Astrocyte (in vitro differentiated cells and primary cell): ENCODE measurements around the gene SPARC. TPM values are rescaled to one million over a fixed set of nuclear protein-coding genes. Genes with fewer than 3 reads are reported as not detected.

ENCODE experiments used
- DNase-seq: peaks from one replicate; pipeline ENCODE4 v3.0.0-alpha.2; 2010; ENCODE audit warnings: low read depth
- FAIRE-seq: peaks from 2 replicates; lab custom pipeline; 2011; peaks lifted over from hg19 to GRCh38; lab: Jason Lieb, UNC
- H2AFZ ChIP-seq: 2 replicates; pipeline ENCODE4 v1.6.0; 2012; ENCODE audit warnings: low read depth, low read length, inconsistent platforms
- H3K27ac ChIP-seq: 2 replicates; pipeline ENCODE4 v1.5.1; 2011; ENCODE audit warnings: low read depth, low read length, inconsistent platforms
- H3K27me3 ChIP-seq: 2 replicates; pipeline ENCODE4 v1.6.0; 2011; ENCODE audit warnings: low read length, inconsistent platforms; ENCODE audit not compliant: insufficient read depth
- H3K36me3 ChIP-seq: 2 replicates; pipeline ENCODE4 v1.5.1; 2011; ENCODE audit warnings: low read length, inconsistent platforms; ENCODE audit not compliant: insufficient read depth
- H3K4me1 ChIP-seq: 2 replicates; pipeline ENCODE4 v1.5.1; 2011; ENCODE audit warnings: low read length, inconsistent platforms; ENCODE audit not compliant: insufficient read depth
- H3K4me2 ChIP-seq: 2 replicates; pipeline ENCODE4 v1.6.0; 2012; ENCODE audit warnings: low read length, inconsistent platforms
- H3K4me3 ChIP-seq: 2 replicates; pipeline ENCODE4 v1.5.1; 2011; ENCODE audit warnings: low read depth, mild to moderate bottlenecking, low read length, inconsistent platforms; ENCODE audit not compliant: insufficient read depth
- H3K79me2 ChIP-seq: 2 replicates; pipeline ENCODE4 v1.6.0; 2012; ENCODE audit warnings: mild to moderate bottlenecking, low read length, inconsistent platforms; ENCODE audit not compliant: insufficient read depth
- H3K9ac ChIP-seq: 2 replicates; pipeline ENCODE4 v1.6.0; 2012; ENCODE audit warnings: mild to moderate bottlenecking, low read length, inconsistent platforms
- H3K9me3 ChIP-seq: 2 replicates; pipeline ENCODE4 v1.5.1; 2012; ENCODE audit warnings: low read depth, mild to moderate bottlenecking, low read length, inconsistent platforms; ENCODE audit not compliant: insufficient read depth
- H4K20me1 ChIP-seq: 2 replicates; pipeline ENCODE4 v1.6.0; 2012; ENCODE audit warnings: low read length, inconsistent platforms; ENCODE audit not compliant: insufficient read depth
- H3K27ac Mint-ChIP-seq: one replicate; pipeline ENCODE4 v1.8.0; 2021; ENCODE audit warnings: mild to moderate bottlenecking, mixed read lengths; ENCODE audit not compliant: unreplicated experiment
- H3K27me3 Mint-ChIP-seq: one replicate; pipeline ENCODE4 v1.8.0; 2021; ENCODE audit warnings: low read depth, mixed read lengths; ENCODE audit not compliant: unreplicated experiment
- H3K36me3 Mint-ChIP-seq: one replicate; pipeline ENCODE4 v1.8.0; 2021; ENCODE audit warnings: low read depth, mixed read lengths; ENCODE audit not compliant: unreplicated experiment
- H3K4me1 Mint-ChIP-seq: one replicate; pipeline ENCODE4 v1.8.0; 2021; ENCODE audit warnings: low read depth, mixed read lengths; ENCODE audit not compliant: unreplicated experiment
- H3K4me3 Mint-ChIP-seq: one replicate; pipeline ENCODE4 v1.8.0; 2021; ENCODE audit warnings: mild to moderate bottlenecking, moderate library complexity, mixed read lengths; ENCODE audit not compliant: unreplicated experiment
- H3K9me3 Mint-ChIP-seq: one replicate; pipeline ENCODE4 v1.8.0; 2021; ENCODE audit warnings: mild to moderate bottlenecking, mixed read lengths; ENCODE audit not compliant: unreplicated experiment
- CTCF ChIP-seq: IDR thresholded peaks from 2 replicates; pipeline ENCODE4 v1.5.1; 2011; ENCODE audit warnings: low read depth, mild to moderate bottlenecking, inconsistent platforms, low read length, moderate library complexity; ENCODE audit not compliant: insufficient read depth
- EZH2 ChIP-seq: IDR thresholded peaks from 2 replicates; pipeline ENCODE4 v1.6.1; 2012; ENCODE audit warnings: mild to moderate bottlenecking, low read length, inconsistent platforms; ENCODE audit not compliant: insufficient read depth
- total RNA-seq: library from RNA; stranded (reverse); gene quantifications from 2 replicates; pipeline ENCODE4 v1.2.1, GENCODE V29; 2021

SPARC gene
- total RNA-seq, 1 donor from 2014 or later, result 15,667 TPM

DNA sequence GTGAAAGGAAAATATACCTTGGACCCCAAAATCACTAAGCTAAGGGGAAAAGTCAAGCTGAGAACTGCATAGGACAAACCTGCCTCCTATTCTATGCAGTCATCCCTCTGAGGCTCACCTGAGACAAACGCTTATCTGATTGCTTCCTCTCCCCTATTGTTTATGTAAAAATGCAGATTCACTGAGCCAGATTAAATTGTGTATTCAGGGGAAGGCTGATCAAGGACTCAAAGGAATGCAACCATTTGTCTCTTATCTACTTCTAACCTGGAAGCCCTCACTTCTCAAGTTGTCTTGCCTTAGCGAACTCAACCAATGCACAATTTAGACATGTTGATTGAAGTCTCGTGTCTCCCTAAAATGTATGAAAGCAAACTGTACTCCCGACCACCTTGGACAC lies 13.3 kb downstream of the SPARC start:
- peaks cover 96% of the 10 kb centered on the region for H4K20me1 ChIP-seq
- peaks cover 87% of the 10 kb centered on the region for H3K36me3 ChIP-seq
- no peak overlapping the region for H3K4me3 ChIP-seq
- no peaks in the 10 kb centered on the region for H3K27me3 ChIP-seq
- Mint-ChIP-seq H3K27me3 (no peaks in the 10 kb centered on the region), H3K9me3 (no peaks in the 10 kb centered on the region), H3K4me1 (peaks cover 87% of the 10 kb centered on the region), H3K36me3 (peaks cover 52% of the 10 kb centered on the region), H3K27ac (peak overlapping the region; percentile 83), H3K4me3 (no peak overlapping the region)
- H3K4me2 ChIP-seq, result peak overlapping the region; percentile 32
- DNase-seq (no peak), FAIRE-seq (no peak)
- H2AFZ ChIP-seq, result no peak overlapping the region
- peak overlapping the region; percentile 72 for H3K9ac ChIP-seq
- H3K4me1 ChIP-seq, result peaks cover 91% of the 10 kb centered on the region
- peak overlapping the region; percentile 21 for H3K27ac ChIP-seq
- H3K9me3 ChIP-seq, result no peaks in the 10 kb centered on the region
- peaks cover 98% of the 10 kb centered on the region for H3K79me2 ChIP-seq
- TF ChIP-seq EZH2, result no peak
- no peak for TF ChIP-seq CTCF

- peak overlapping the region; percentile 72 for H3K9ac ChIP-seq
- H4K20me1 ChIP-seq, result peaks cover 96% of the 10 kb centered on the region
- H3K79me2 ChIP-seq, result peaks cover 94% of the 10 kb centered on the region
- no peak for TF ChIP-seq CTCF
- no peak for TF ChIP-seq EZH2
- no peak overlapping the region for H2AFZ ChIP-seq
- no peak for FAIRE-seq
- H3K27ac ChIP-seq, result peak overlapping the region; percentile 83
- H3K9me3 ChIP-seq, result no peaks in the 10 kb centered on the region
- H3K4me2 ChIP-seq, result peak overlapping the region; percentile 32
- DNase-seq, result no peak
- Mint-ChIP-seq H3K27me3 (no peaks in the 10 kb centered on the region), H3K4me3 (no peak overlapping the region), H3K27ac (peak overlapping the region; percentile 91), H3K36me3 (peaks cover 53% of the 10 kb centered on the region), H3K4me1 (peaks cover 82% of the 10 kb centered on the region), H3K9me3 (no peaks in the 10 kb centered on the region)
- H3K36me3 ChIP-seq, result peaks cover 86% of the 10 kb centered on the region
- H3K4me3 ChIP-seq, result no peak overlapping the region
- H3K4me1 ChIP-seq, result peaks cover 82% of the 10 kb centered on the region
- no peaks in the 10 kb centered on the region for H3K27me3 ChIP-seq
Observed at GRCh38 chr5:151672516-151672915, 14.2 kb downstream of the SPARC start.

DNA sequence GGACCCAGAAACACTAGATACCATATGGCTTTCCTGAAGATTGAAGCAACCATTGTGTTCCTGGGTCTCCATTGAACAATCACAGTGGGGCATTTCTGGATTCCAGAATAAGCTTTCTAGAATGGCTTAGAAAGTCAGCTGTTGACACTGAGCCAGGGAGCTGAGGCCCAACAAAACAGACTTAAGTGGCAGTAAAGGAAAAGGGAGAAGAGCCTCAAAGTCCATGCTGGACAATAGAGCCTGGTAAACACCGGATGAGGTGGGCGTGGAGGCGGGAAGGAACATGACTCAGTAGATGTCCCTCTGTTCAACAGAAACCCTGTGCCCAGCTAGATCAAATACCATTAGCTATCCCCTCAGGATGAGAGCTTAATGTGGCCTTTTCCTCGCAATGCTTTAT lies 14.8 kb downstream of the SPARC start:
- H3K36me3 Mint-ChIP-seq, result peaks cover 50% of the 10 kb centered on the region
- H3K9me3 Mint-ChIP-seq, result no peaks in the 10 kb centered on the region
- TF ChIP-seq EZH2 (no peak), CTCF (no peak)
- peak overlapping the region; percentile 40 for H3K4me3 Mint-ChIP-seq
- no peaks in the 10 kb centered on the region for H3K27me3 Mint-ChIP-seq
- H3K27ac ChIP-seq, result peak overlapping the region; percentile 83
- no peaks in the 10 kb centered on the region for H3K9me3 ChIP-seq
- H3K4me2 ChIP-seq, result peak overlapping the region; percentile 32
- DNase-seq, result peak; percentile 67
- H3K27me3 ChIP-seq, result no peaks in the 10 kb centered on the region
- peaks cover 81% of the 10 kb centered on the region for H3K4me1 Mint-ChIP-seq
- H3K4me1 ChIP-seq, result peaks cover 76% of the 10 kb centered on the region
- no peak overlapping the region for H2AFZ ChIP-seq
- peak overlapping the region; percentile 72 for H3K9ac ChIP-seq
- no peak overlapping the region for H3K4me3 ChIP-seq
- peaks cover 93% of the 10 kb centered on the region for H3K79me2 ChIP-seq
- H3K27ac Mint-ChIP-seq, result peak overlapping the region; percentile 91
- H3K36me3 ChIP-seq, result peaks cover 87% of the 10 kb centered on the region
- peaks cover 96% of the 10 kb centered on the region for H4K20me1 ChIP-seq
- FAIRE-seq, result no peak
